ENCODE results near the gene RAB12.

DNA sequence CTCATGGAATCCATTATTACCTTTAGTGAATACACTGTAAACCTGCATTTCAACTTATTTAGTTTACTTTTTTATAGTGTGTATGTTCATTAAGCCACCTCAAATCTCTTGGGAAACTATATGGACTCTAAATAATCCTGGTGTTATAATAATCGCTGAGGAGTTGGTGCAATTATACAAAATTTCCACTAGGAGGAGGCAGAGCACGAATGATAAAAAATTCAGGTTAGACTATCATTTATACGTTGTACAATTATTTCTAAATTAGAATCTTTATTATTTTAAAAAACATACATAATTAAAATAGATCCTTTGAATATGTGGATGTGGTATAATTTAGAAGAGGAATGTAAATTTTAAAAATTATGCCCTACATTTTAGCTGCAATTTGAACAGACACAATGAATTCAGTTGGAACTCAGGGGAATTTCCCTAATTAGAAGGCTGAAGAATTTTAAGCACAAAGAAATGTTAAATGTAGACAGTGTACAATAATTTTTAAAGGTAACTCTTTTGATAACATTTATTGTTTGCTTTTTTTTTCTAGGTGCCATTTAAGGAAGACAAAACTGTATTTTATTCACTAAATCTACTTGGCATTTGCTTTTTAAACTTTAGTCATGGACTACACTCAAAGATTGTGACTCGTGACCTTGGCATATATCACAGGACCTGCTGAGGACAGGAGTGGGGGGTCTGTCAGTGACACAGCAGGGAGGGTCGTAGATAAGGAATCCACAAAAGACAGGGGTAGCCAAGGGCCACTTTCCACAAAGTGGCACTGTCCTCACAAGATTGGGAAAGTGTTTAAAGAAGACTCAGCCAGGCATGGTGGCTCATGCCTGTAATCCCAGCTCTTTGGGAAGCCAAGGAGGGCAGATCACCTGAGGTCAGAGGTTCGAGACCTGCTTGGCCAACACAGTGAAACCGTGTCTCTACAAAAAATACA, 45.5 kb downstream of the RAB12 start:
- TF ChIP-seq, protein P1, sequence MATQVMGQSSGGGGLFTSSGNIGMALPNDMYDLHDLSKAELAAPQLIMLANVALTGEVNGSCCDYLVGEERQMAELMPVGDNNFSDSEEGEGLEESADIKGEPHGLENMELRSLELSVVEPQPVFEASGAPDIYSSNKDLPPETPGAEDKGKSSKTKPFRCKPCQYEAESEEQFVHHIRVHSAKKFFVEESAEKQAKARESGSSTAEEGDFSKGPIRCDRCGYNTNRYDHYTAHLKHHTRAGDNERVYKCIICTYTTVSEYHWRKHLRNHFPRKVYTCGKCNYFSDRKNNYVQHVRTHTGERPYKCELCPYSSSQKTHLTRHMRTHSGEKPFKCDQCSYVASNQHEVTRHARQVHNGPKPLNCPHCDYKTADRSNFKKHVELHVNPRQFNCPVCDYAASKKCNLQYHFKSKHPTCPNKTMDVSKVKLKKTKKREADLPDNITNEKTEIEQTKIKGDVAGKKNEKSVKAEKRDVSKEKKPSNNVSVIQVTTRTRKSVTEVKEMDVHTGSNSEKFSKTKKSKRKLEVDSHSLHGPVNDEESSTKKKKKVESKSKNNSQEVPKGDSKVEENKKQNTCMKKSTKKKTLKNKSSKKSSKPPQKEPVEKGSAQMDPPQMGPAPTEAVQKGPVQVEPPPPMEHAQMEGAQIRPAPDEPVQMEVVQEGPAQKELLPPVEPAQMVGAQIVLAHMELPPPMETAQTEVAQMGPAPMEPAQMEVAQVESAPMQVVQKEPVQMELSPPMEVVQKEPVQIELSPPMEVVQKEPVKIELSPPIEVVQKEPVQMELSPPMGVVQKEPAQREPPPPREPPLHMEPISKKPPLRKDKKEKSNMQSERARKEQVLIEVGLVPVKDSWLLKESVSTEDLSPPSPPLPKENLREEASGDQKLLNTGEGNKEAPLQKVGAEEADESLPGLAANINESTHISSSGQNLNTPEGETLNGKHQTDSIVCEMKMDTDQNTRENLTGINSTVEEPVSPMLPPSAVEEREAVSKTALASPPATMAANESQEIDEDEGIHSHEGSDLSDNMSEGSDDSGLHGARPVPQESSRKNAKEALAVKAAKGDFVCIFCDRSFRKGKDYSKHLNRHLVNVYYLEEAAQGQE (IDR thresholded peaks at IDR 0.05; ENCODE audit: insufficient read depth in 1 of 2, low read depth in 2 of 2, low read length in 2 of 2): no peak
- TF ChIP-seq SIN3A (IDR thresholded peaks at IDR 0.05; ENCODE audit: borderline replicate concordance, insufficient read depth, low read length): no peak
- no peak for TF ChIP-seq TAF1 (IDR thresholded peaks at IDR 0.05; ENCODE audit: borderline replicate concordance, insufficient read depth, low read length)
- no peak for TF ChIP-seq POLR2AphosphoS5 (IDR thresholded peaks at IDR 0.05; ENCODE audit: low read depth, low read length)

Data from PFSK-1 (cell line).